Omental fat pad (tissue), 4 donors: Measurements from ENCODE around the gene LAD1. TPM values are rescaled to one million over a fixed set of nuclear protein-coding genes. Genes with fewer than 3 reads are reported as not detected.

Experiments
- ATAC-seq: fragments of 150-250 bp; one replicate; pipeline ENCODE4 v1.9.1; 2016; ENCODE audit warnings: mild to moderate bottlenecking, moderate library complexity; ENCODE audit not compliant: low FRiP score
- DNase-seq: peaks from one replicate; pipeline ENCODE4 v3.0.0-alpha.2; 2019; ENCODE audit warnings: low spot score
- total RNA-seq, 4 donors: library from RNA; depleted of rRNA; stranded (reverse); fragments of >200 nt; gene quantifications; one replicate each; pipeline ENCODE4 v1.1.0, GENCODE V29; 2016
- TF ChIP-seq, protein P1 (sequence below), 3 donors: fragments of 450-650 bp; IDR thresholded peaks; one replicate each; pipeline ENCODE4 v1.5.1; 2016 to 2017; ENCODE audit warnings: antibody characterized with exemption in 3 of 3, mild to moderate bottlenecking in 3 of 3, moderate library complexity in 2 of 3

Gene LAD1
- total RNA-seq, 4 donors from 2014 or later, result 0.19 to 0.48 (median 0.25) TPM; not detected in 1

DNA sequence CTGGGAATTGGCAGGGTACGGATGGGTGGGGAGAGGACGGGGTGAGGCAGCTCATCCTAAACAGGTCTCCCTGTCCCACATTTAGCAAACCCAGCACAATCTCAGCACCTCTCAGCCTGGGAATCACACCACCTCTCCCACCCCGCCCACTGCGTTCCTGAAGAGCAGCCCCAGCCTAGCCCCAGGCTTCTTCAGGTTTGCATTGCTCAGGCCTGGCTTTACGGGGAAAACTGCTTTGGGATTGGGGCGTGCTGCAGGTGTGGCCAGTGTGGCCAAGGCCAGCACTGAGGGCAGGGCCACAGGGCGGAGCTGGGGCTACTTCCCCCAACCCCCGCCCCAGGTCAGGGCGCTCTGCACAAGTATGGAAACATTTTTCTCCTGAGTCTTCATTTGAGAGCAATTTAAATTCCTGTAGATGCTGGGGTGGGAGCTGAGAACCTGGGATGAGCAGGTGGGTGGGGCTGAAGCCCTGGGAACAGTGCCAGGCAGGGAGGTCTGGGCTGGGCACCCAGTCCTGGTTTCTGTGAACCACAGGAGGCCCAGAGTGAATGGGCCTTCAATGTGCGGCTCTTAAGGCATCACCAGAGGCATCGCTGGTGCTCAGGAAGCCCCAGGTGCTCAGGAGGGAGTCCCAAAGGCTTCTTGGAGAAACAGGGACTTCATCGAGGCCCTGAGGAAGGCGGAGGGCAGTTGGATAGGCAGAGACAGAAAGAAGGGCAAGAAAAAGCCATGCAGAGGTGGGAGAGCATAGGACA is 45.8 kb downstream of the LAD1 start:
- DNase-seq, result no peak
- TF ChIP-seq, protein P1, sequence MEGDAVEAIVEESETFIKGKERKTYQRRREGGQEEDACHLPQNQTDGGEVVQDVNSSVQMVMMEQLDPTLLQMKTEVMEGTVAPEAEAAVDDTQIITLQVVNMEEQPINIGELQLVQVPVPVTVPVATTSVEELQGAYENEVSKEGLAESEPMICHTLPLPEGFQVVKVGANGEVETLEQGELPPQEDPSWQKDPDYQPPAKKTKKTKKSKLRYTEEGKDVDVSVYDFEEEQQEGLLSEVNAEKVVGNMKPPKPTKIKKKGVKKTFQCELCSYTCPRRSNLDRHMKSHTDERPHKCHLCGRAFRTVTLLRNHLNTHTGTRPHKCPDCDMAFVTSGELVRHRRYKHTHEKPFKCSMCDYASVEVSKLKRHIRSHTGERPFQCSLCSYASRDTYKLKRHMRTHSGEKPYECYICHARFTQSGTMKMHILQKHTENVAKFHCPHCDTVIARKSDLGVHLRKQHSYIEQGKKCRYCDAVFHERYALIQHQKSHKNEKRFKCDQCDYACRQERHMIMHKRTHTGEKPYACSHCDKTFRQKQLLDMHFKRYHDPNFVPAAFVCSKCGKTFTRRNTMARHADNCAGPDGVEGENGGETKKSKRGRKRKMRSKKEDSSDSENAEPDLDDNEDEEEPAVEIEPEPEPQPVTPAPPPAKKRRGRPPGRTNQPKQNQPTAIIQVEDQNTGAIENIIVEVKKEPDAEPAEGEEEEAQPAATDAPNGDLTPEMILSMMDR (IDR thresholded peaks at IDR 0.05), result no peak
- ATAC-seq, result no peak

DNA sequence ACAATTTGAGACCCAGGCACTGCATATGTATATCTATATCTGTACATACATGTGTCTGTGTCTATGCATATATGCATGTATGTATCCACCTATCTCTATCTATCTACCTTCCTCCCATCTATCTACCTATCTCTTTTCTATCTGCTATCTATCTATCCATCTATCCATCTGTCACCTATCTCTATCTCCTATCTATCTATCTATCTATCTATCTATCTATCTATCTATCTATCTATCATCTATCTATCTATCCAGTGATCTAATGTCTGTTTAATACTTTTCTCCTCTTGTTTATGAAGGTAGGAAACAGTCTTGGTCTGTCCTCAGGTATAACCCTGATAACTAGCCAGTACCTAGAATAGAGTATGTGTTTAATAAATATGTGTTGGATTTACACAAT is 47.5 kb downstream of the LAD1 start:
- no peak for DNase-seq
- TF ChIP-seq, protein P1 (IDR thresholded peaks at IDR 0.05), result no peak

DNA sequence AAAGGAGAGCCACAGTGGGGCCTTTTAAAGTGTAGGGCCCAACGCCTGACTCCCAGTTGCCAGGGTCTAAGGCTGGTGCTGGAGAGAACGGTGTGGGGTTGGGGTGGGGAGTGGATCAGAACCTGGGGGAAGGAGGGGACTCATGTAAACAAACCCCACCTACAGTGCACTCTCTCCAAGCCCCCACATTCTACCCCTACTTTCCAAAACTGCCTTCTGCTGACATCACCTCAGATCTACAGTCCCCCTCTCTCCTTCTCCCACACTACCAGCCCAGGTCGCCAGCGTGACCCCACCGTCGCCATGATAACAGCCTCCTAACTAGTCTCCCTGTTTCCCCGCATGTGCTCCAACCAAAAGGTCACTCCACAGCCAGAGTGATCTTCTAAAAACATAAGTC is 48.2 kb downstream of the LAD1 start:
- no peak for DNase-seq
- no peak for ATAC-seq
- TF ChIP-seq, protein P1 (IDR thresholded peaks at IDR 0.05), result no peak

More for the DNA sequence above, 47.5 kb downstream of the LAD1 start:
- no peak for ATAC-seq

DNA sequence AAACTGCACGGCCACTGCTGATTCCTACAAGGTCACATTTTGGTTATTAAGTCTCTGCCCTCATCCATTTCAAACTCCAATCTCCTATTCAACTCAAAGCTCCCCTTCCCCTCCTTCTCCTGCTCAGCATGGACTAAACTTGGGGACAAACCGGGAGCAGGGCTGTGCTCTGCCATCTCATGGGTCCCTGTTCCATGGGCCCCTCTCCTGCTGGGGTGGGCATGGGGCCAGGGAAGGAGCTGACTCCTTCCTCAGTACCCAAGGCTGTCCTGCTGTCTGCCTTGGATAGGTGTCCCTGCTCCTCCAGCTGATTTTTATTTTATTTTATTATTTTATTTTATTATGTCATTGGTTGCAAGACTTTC is 48.8 kb downstream of the LAD1 start:
- no peak for DNase-seq
- TF ChIP-seq, protein P1 (IDR thresholded peaks at IDR 0.05), result no peak

DNA sequence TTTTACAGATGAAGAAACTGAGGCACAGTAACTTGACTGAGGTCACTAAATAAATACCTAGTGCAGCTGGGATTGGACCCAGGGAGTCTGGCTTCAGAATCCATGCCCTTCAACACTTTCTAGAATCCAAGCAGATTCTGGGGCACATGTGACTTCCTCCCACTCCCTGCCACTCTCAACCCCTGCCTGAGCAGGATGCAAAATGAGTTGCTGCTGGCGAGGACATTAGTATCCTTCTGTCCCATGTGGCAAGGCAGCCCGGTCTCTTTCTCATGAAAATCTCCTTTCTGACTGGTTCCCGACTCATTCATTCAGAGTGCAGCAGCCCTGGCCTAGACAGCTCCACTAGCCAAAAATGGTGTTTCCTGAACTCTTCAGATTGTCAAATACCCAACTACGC is 50.0 kb downstream of the LAD1 start:
- ATAC-seq (no peak), DNase-seq (no peak)
- TF ChIP-seq, protein P1 (IDR thresholded peaks at IDR 0.05), result no peak

More for the DNA sequence above, 48.8 kb downstream of the LAD1 start:
- no peak for ATAC-seq

DNA sequence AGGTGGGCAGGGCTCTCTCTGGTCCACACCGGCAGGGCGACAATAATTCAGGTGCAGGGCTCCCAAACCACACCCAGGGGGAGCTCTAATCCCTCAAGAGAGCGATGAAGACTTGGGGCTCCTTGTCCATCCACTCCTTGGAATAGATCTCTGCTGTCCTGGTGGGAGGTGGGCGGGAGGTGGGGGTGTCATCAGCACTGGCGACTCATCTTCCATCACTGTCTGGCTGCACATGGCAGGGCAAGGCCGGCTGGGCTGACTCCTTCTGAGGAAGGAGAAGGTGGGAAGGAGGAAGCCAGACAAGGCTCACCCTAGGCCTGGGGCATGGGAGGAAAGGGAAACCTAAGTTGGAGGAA is 50.9 kb downstream of the LAD1 start:
- DNase-seq (no peak), ATAC-seq (no peak)
- TF ChIP-seq, protein P1 (IDR thresholded peaks at IDR 0.05), result no peak

DNA sequence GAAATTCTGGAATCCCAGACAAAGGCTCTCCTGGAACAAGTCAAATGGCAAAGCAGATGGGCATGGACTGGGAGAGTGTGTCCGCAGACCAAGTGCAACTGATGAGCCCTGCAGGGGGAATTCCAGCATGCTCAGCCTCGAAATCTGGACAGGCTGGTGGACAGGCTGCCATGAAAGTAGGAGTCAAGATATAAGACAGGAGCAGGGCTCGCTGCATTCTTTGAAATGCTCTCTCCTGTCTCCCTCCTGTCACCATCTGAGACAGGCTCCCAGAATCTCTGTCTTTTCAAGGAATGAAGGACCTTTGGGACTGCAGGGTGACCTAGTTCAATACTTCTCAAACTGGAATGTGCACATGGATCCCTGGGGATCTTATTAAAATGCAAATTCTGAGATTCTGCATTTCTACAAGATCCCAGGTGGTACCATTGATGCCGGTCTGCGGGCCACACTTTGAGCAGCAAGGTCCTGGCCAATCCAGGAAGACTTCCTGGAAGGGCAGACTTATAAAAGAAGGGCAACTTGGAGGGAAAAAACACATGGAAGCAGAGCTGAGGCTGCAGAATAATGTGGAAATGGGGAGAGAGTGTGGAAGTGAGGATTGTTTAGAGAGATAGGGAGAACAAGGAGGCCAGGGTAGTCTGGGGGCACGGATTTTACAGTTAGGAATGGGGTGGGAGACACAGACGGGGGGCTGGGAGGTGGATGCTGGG is 51.5 kb downstream of the LAD1 start:
- ATAC-seq, result no peak
- TF ChIP-seq, protein P1 (IDR thresholded peaks at IDR 0.05), result no peak
- no peak for DNase-seq
